ENCODE data around the gene MORC2. TPM values are rescaled to one million over a fixed set of nuclear protein-coding genes. Genes with fewer than 3 reads are reported as not detected.

The MORC2 gene
- total RNA-seq, 2 experiments from 2014 or later, result 27.1 to 27.9 TPM

DNA sequence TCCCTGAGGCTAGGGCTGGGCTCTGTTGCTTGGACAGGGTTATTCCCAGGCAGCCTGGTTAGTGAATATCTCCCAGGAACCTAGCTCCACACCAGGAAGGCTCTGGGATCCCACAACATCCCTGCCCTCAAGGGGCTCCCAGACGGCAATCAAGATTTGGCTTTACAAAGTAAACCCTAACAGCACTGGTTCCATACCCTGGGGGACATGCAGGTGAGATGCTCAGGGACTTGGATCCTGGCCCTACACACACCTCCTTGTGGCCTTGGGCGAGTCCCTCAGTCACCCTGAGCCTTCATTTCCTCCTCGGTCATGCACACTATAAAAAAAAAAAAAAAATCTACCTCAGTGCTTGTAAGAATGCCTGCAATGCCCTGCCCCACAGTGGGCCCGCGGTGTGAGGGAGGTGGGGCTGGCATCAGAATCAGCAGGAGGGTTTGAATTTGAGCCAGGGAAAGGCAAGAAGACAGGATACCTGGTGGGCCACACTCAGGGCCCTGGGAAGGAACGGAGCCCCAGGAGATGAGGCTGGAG, 86.3 kb downstream of the MORC2 start:
- Histone ChIP-seq H3K27ac (ENCODE audit: low read depth in 1 of 2, low read length in 2 of 2) (no peak overlapping the region), H3K9me3 (ENCODE audit: control insufficient read depth in 1 of 2, insufficient read depth in 1 of 2, low read length in 2 of 2) (no peaks in the 10 kb centered on the region), H3K4me1 (ENCODE audit: insufficient read depth, low read length) (no peaks in the 10 kb centered on the region), H3K36me3 (ENCODE audit: insufficient read depth, low read length) (no peaks in the 10 kb centered on the region), H3K27me3 (ENCODE audit: control insufficient read depth in 1 of 2, insufficient read depth in 2 of 2, low read length in 2 of 2) (no peaks in the 10 kb centered on the region), H3K4me3 (ENCODE audit: low read length) (no peak overlapping the region)
- no peaks in the 10 kb centered on the region for H3K4me1 Mint-ChIP-seq (ENCODE audit: low read depth)
- TF ChIP-seq CTCF (IDR thresholded peaks at IDR 0.05), result no peak
- no peaks in the 10 kb centered on the region for H3K36me3 Mint-ChIP-seq (ENCODE audit: low read depth)
- ChIA-PET CTCF (no interaction called here), POLR2A (no interaction called here)
- no peaks in the 10 kb centered on the region for H3K27me3 Mint-ChIP-seq
- no peak for DNase-seq
- no peak for ATAC-seq (ENCODE audit: poor library complexity)
- no peak overlapping the region for H3K4me3 Mint-ChIP-seq
- H3K9me3 Mint-ChIP-seq, result no peaks in the 10 kb centered on the region
- intact Hi-C loops (cut with DNase I, micrococcal nuclease), result no loop called here
- H3K27ac Mint-ChIP-seq, result no peak overlapping the region

GRCh38 chr22:30881361-30882183, 87.0 kb downstream of the MORC2 start:
- ChIA-PET POLR2A (no interaction called here), CTCF (no interaction called here)
- Histone ChIP-seq H3K9me3 (ENCODE audit: control insufficient read depth in 1 of 2, insufficient read depth in 1 of 2, low read length in 2 of 2) (no peaks in the 10 kb centered on the region), H3K4me1 (ENCODE audit: insufficient read depth, low read length) (no peaks in the 10 kb centered on the region), H3K36me3 (ENCODE audit: insufficient read depth, low read length) (no peaks in the 10 kb centered on the region), H3K27ac (ENCODE audit: low read depth in 1 of 2, low read length in 2 of 2) (no peak overlapping the region), H3K27me3 (ENCODE audit: control insufficient read depth in 1 of 2, insufficient read depth in 2 of 2, low read length in 2 of 2) (no peaks in the 10 kb centered on the region), H3K4me3 (ENCODE audit: low read length) (no peak overlapping the region)
- Mint-ChIP-seq H3K27ac (no peak overlapping the region), H3K4me3 (no peak overlapping the region), H3K36me3 (ENCODE audit: low read depth) (no peaks in the 10 kb centered on the region), H3K9me3 (no peaks in the 10 kb centered on the region), H3K27me3 (no peaks in the 10 kb centered on the region), H3K4me1 (ENCODE audit: low read depth) (no peaks in the 10 kb centered on the region)
- ATAC-seq (ENCODE audit: poor library complexity) (no peak), DNase-seq (no peak)
- TF ChIP-seq CTCF (IDR thresholded peaks at IDR 0.05), result no peak
- intact Hi-C loops (cut with DNase I, micrococcal nuclease), result no loop called here

DNA sequence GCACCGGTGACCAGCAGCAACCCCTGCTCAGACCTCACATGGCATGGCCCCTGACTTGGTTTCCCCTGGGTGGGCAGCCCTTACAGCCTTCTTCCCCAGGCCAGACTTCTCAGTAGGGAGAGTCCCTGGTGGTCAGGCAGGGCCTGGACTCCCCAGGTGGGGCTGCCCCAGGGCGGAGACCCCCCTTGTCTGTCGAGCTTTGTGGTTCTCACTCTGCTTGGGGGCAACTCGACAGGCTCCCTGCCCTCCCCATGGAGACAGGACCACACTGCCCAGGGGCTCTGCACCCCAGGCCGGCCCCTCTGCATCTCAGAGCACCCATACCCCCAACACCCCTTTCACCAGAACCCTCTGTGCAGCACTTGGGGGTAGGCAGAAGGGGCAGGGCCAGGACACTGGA, 87.7 kb downstream of the MORC2 start:
- intact Hi-C loops (cut with DNase I, micrococcal nuclease), result no loop called here
- DNase-seq, result no peak
- H3K36me3 Mint-ChIP-seq (ENCODE audit: low read depth), result no peaks in the 10 kb centered on the region
- H3K9me3 Mint-ChIP-seq, result no peaks in the 10 kb centered on the region
- TF ChIP-seq CTCF (IDR thresholded peaks at IDR 0.05), result no peak
- H3K27me3 Mint-ChIP-seq, result no peaks in the 10 kb centered on the region
- H3K27ac Mint-ChIP-seq, result no peak overlapping the region
- CTCF ChIA-PET, result no interaction called here
- POLR2A ChIA-PET, result no interaction called here
- H3K4me1 Mint-ChIP-seq (ENCODE audit: low read depth), result no peaks in the 10 kb centered on the region
- H3K4me3 Mint-ChIP-seq, result no peak overlapping the region
- Histone ChIP-seq H3K9me3 (ENCODE audit: control insufficient read depth in 1 of 2, insufficient read depth in 1 of 2, low read length in 2 of 2) (no peaks in the 10 kb centered on the region), H3K27me3 (ENCODE audit: control insufficient read depth in 1 of 2, insufficient read depth in 2 of 2, low read length in 2 of 2) (no peaks in the 10 kb centered on the region), H3K4me3 (ENCODE audit: low read length) (no peak overlapping the region), H3K27ac (ENCODE audit: low read depth in 1 of 2, low read length in 2 of 2) (no peak overlapping the region), H3K36me3 (ENCODE audit: insufficient read depth, low read length) (no peaks in the 10 kb centered on the region), H3K4me1 (ENCODE audit: insufficient read depth, low read length) (no peaks in the 10 kb centered on the region)
- no peak for ATAC-seq (ENCODE audit: poor library complexity)
